Stimulated activated CD8-positive, alpha-beta memory T cell treated with anti-CD3 and anti-CD28 coated beads, Interleukin-4, amount 100 ng/mL, for 24 hours (primary cell): ENCODE results near the gene AIFM3.

Experiments
- DNase-seq: peaks from one replicate; pipeline ENCODE4 v3.0.0-alpha.2; 2020; ENCODE audit warnings: low read depth

The AIFM3 gene

DNA sequence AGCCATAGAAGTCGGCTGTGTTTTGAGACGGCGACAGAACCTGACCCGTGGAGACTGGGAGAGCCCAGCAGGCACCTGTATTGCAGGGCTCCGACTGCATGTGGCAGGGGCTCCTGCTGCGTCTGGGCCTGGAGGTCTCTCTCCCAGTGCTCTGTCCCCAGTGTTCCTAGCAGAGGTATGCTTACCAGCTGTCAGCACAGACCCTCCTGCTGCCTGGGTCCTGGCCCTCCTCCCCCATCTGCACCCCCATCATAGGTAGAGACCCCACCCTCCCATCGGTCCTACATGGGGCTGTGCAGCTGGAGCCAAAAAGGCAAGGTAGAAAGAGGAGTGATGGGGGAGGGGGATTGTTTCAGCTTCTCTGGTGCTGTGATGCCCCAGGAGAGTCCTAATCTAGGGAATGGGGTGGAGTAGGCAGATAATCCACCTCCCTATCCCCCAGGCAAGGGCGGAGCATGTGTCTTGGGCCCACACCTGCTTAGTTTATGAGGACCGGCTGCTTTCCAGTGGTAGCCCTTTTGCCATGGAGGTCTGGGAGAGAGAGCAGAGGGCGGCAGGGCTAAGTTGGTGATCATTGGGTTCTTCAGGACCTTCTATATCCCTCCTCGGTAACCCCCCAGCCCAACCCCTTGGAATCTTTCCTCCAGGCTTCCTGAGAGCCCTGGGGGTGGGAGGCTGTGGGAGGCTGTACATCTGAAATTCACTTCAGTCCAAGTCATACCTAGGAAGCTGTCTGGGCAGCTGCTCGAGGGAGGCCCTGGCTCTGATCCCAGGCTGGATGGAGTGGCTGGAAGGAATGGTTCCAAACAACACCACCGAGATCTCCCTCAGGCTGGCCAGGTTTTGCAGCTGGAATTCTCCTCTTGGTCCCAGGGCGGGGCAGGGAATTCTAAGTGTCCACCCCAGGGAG lies 60.0 kb downstream of the AIFM3 start:
- DNase-seq, result no peak

DNA sequence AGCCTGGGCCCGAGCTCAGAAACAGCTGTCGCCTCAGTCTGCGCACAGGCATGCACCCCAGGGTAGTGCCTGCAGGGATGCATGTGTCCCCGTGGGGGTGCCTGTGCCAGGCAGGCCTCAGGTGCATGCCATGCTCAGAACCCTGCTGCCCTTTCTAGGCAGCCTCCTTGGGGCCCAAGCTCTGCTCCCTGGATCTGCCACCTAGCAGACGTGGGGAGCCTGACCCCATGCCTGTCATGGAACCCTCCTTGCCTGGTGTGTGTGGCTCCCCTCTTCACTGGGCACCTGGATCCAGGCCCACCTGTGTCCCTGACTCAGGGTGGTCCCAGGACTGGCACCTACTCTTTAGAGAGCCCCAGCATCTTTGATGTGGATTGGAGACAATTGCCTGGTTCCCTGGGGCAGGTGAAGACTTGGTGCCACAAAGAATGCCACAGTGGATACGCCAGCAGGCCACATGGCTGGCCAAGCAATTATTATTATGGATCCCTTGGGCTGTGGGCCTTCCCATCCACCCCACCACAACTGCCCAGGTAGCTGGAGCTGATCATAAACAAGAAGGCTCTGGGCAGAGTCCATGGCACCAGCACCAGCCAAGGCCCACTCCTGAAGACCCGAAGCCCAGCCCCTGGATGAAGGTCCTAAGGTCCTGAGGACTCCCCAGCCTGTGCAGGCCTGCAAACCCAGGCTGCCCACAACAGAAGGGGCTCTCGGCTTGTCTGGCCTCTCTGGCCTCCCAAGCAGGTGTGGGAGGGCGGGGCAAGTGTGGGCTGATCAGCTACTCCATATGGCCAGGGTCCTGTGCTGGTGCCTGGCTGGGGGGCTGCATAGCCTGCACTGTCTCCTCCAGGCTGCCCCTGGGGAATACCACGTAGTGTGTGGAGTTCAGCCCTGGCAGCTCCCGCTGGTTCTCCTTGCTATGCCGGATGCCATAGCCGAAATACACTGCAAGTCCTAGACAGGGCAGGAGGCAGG lies 61.5 kb downstream of the AIFM3 start:
- no peak for DNase-seq

GRCh38 chr22:21029486-21030025 lies 62.5 kb downstream of the AIFM3 start:
- DNase-seq, result no peak

DNA sequence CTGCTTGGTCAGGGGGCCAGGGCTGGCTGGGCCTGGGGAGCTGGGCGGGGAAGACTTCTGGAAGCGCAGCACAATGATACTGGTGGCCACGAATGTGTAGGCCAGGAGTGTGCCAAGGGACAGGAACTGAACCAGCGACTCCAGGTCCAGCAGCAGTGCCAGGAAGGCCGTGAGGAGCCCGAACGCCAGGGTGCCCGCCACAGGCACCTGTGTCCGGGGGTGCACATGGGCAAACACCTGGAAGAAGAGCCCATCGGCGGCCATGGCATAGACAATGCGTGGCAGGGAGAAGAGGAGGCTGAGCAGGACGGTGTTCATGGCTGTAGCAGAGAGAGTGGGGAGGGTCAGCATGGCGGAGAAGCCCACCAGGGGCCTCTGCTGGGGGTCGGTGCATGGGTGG lies 63.0 kb downstream of the AIFM3 start:
- DNase-seq, result no peak
